HG02623 (cell line): ENCODE results near the gene KCNC2.

Experiments used
- ATAC-seq: cut with Tn5 transposase; IDR thresholded peaks from one replicate; pipeline ENCODE4 v1.9.1; 2021; ENCODE audit warnings: moderate library complexity; ENCODE audit not compliant: unreplicated experiment

KCNC2 gene

GRCh38 chr12:75162845-75163244 lies 46.8 kb downstream of the KCNC2 start:
- ATAC-seq: no peak

DNA sequence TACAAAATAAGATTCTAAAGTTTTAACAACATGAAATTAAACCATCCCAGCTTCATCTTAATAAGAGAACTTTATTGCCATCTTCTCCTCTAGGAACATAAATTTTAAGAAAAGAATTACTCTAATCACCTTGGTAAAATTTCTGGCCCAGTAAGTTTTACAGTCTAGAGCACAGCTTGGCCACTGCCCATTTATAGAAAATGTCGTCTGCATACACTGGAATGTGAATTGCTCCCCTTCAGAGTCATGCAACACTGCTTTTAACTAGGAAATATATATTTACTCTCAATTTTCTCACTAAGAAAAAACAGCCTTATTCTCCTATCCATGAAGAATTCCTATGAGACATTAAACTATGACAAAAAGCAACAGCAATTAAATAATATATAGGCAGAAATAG lies 48.2 kb downstream of the KCNC2 start:
- ATAC-seq: no peak

GRCh38 chr12:75157385-75157784 lies 52.3 kb downstream of the KCNC2 start:
- no peak for ATAC-seq

- ATAC-seq: no peak
Measured at GRCh38 chr12:75155962-75156361, 53.7 kb downstream of the KCNC2 start.

GRCh38 chr12:75154388-75154787 lies 55.3 kb downstream of the KCNC2 start:
- ATAC-seq: no peak

DNA sequence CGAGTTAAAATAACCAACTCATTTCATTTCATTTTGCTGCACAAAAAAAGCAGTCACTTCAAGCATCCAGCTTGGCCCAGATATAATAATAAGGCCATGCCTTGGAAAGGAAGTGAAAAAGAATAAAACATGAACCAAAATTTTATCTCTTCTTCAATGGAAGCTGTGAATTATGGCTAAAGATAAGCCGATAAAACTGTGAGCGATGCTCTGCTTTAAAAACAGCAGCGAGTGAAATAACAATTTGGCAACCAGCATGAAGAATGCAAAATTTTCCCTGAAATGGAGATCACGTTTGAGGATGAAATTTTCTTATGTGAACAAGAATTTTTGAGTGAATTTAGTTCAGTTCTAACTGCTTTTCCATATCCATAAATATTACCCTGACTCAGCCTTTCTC lies 70.4 kb downstream of the KCNC2 start:
- no peak for ATAC-seq

DNA sequence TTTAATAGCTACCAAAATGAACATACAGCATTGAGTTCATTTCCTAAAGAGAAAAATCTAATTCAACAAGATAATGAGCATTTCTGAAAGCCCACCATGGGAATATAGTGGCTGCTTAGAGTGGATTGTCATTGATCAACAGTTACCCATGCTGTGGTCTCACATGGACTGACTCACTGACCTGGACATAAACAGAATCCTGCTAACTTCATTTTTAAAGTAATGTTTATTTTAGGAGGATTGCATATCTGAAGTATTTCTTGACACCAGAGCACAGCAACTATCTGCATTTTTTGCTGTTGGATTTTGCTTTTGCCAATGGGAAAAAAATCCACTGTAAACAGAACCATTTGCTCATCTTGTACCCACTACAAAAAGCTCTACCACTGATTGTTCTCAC lies 71.7 kb downstream of the KCNC2 start:
- ATAC-seq: no peak

- ATAC-seq: no peak
Measured at GRCh38 chr12:75135026-75135425, 74.6 kb downstream of the KCNC2 start.

- no peak for ATAC-seq
Measured at GRCh38 chr12:75130811-75131210, 78.8 kb downstream of the KCNC2 start.

DNA sequence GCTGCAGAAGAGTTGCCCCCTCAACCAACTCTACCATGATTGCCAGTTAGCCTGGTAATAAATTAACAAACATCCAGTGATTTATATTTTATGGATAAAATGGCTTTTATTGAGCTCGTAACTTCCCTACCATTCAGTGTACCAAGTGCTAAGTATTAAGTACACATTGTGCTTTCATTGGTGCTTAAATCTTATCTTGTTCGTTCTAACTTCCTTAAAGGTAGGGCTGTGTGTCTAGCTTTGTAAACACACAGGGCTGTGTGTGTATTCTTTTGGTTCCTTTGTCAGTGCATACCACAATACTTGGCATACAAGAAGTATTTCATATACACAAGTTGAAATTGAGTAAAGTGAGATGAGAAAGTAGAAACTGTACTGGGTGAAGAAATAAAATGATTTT lies 80.4 kb downstream of the KCNC2 start:
- no peak for ATAC-seq

DNA sequence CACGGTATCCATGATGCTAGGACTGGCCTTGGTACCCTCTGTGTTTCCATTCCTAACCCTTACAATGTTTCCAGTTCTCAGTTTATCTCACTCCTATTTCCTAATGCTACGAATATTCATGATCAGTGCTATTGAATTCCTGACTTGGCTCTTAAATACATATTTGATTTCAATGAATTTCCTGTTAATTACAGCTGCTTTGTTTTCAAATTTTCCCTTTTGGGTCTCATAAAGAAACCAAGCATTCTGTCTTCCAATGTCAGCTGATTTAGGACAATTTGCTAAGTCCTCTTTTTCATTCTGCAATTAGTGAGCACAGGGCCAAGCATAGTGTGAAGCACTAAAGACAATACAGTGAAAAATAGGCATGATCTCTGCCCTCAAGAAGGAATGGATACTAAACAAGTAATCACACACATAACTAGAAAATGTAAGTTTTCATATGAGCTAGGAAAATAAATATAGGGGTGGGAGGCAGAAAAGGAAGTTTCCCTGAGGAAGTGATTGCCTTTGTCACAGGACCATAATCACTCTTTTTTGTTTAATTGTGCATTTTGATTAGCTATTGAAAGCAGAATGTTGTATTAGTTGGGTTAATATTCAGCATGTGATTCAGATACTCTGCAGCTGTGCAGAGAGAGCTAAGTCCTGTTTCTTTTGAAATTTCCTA lies 88.5 kb downstream of the KCNC2 start:
- ATAC-seq: no peak

DNA sequence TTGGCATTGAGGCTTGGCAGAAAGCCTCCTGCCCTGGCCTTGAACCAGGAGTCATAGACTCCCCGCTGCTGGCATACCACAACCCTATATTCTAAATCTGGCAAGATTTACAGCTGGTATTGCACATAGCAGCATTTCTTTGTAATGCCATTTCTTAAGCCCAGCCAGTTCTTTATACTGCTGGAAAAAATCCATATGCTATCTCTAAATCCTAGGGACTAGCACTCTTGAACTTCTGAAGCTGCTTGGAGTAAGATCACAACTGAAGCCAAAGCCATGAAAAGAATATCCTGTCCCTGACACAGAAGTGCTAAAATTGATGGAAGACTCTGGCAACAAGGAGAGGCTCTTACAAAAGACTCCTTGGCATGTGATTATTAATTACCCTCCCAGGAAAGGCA lies 89.3 kb downstream of the KCNC2 start:
- no peak for ATAC-seq

- no peak for ATAC-seq
Measured at GRCh38 chr12:75116646-75117198, 92.9 kb downstream of the KCNC2 start.

DNA sequence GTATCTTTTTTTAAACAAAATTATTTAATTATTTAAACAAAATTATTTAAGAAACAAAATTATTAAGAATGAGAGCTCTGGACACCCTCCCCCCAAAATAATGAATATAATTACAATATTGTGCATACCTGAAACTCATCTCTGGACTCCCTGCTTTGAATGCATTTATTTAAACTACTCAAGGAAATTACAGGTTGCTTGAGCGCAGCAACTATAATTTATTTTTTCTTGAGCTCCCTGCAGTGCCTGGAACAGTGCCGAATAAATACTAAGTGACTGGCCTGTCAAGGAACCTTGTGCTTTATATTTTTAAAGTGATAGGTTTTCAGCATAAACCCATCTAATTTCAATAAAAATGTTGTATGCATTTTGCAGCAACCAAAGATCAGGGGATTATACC lies 93.9 kb downstream of the KCNC2 start:
- ATAC-seq: no peak

GRCh38 chr12:75103822-75104221 lies 105.8 kb downstream of the KCNC2 start:
- ATAC-seq: no peak

DNA sequence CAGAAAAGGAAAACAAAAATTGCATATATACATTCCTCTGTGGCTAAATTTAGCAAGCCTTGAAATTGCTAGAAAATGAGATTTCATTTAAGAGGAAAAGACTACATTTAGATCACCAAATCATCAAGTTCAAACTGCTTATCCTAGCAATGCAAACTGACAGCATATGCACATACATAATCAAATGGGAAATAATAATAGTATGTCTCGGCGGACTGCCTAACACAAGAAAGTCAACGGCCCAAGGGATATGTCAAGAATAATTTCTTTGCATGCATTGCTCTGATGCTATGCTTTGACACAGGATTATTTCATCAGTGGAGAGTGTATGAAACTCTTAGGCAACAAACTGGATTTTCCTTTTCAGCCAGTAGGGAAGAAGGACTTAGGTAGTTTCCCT lies 107.9 kb downstream of the KCNC2 start:
- ATAC-seq: no peak

DNA sequence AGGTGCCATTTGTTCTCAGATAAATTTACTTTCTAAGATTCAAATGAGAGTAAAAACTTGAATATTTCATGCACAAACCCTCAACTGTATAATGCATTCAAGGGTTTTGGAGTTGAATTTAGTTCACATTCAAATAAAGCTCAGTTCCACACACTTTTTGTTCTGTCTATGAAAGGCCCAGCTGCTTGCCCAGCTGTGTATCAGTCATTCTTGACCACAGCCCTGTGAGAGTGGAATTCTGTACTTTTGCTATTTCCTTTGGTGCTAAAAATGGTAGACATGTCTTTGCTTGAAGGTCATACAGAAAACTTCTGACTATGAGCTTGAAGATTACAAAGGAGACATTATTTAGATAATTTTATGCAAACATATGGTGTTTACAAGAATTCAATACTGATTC lies 110.4 kb downstream of the KCNC2 start:
- ATAC-seq: no peak

GRCh38 chr12:75097003-75097402 lies 112.6 kb downstream of the KCNC2 start:
- ATAC-seq: no peak

DNA sequence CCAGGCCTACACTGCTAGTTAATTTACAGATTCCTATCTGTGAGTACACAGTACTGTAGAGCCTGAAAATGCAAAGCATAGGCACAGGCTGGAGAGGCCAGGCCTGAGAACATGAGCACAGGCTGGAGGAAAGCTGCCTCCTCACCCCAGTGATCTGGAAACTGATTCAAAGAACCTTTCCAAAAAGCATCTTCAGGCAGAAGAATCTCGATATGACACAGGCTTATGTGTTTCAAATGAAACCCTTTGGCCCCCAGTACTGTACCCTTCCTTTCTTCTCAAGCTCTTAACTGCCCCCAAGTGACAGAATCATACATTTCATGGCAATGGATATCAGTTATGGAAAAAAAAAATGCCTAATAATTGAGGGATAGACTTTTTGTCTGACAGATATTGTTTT lies 122.0 kb downstream of the KCNC2 start:
- no peak for ATAC-seq

- ATAC-seq: no peak
Measured at GRCh38 chr12:75086091-75087038, 123.3 kb downstream of the KCNC2 start.

DNA sequence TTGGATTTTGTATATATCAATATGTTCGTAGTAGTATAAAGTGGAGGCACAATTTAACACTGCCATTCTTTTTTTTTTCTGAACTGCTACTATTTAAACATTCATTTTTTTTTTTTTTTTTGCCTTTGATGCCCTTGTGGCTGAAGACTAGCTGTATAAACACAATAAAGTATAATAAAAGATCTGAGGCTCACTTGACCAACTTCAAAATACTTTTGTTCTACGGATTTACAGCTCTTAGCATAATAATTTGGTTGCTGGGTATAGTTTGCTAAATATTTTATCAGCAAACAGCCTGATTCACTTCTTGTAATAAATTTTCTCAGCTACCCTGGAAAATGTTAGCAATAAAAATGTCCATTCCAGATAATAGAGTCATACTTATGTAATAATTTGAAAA lies 128.3 kb downstream of the KCNC2 start:
- no peak for ATAC-seq

DNA sequence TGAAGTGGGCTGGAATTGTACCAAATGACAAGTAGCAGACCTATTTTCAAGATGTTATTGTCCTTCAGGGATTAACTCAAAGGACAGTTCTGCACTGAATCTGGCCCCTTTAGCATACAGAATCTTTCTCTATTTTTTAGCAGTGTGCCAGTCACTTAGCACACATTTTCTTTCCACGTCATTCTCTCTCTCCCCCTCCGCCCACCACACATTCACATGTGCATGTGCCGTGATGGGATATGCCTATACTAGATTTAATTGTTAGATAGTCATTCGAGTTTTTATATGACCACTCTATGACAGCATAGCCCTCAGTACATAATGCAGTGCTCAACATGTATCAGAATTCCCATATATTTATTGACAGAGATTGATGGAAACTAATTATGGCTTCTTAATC lies 129.1 kb downstream of the KCNC2 start:
- no peak for ATAC-seq
